ENCODE results near the gene DPP4.

DNA sequence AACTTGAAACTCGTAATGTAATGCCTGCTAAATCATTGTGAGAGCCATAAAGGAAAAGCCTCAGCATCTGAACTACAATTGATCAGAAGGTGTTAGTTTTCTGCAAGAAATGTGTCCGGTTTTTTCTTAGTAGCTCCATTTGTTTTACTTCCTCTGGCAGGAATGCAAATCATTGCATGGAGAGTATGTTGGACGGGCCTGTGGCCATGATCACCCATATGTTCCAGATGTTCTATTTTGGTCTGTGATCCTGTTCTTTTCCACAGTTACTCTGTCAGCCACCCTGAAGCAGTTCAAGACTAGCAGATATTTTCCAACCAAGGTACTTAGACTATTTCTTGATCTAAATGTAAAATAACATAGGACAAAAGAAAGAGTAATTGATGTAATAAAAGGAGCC is 126.6 kb downstream of the DPP4 start:
- TF ChIP-seq, protein P1, sequence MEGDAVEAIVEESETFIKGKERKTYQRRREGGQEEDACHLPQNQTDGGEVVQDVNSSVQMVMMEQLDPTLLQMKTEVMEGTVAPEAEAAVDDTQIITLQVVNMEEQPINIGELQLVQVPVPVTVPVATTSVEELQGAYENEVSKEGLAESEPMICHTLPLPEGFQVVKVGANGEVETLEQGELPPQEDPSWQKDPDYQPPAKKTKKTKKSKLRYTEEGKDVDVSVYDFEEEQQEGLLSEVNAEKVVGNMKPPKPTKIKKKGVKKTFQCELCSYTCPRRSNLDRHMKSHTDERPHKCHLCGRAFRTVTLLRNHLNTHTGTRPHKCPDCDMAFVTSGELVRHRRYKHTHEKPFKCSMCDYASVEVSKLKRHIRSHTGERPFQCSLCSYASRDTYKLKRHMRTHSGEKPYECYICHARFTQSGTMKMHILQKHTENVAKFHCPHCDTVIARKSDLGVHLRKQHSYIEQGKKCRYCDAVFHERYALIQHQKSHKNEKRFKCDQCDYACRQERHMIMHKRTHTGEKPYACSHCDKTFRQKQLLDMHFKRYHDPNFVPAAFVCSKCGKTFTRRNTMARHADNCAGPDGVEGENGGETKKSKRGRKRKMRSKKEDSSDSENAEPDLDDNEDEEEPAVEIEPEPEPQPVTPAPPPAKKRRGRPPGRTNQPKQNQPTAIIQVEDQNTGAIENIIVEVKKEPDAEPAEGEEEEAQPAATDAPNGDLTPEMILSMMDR (IDR thresholded peaks at IDR 0.05; ENCODE audit: extremely low read depth in 1 of 2, insufficient read depth in 1 of 2, low read depth in 1 of 2, low read length in 2 of 2): no peak
- TF ChIP-seq POLR2A (IDR thresholded peaks at IDR 0.05; ENCODE audit: low read depth, low read length) (no peak), JUN (IDR thresholded peaks at IDR 0.05; ENCODE audit: borderline replicate concordance, insufficient read depth, insufficient read length, low read depth) (no peak), POLR2AphosphoS5 (IDR thresholded peaks at IDR 0.05; ENCODE audit: insufficient read depth, low read depth, low read length) (no peak), EZH2 (IDR thresholded peaks at IDR 0.05; ENCODE audit: borderline replicate concordance, low read depth, low read length, severe bottlenecking) (no peak)
- TF ChIP-seq, protein P2, sequence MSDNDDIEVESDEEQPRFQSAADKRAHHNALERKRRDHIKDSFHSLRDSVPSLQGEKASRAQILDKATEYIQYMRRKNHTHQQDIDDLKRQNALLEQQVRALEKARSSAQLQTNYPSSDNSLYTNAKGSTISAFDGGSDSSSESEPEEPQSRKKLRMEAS (IDR thresholded peaks at IDR 0.05; ENCODE audit: insufficient read depth, insufficient read length): no peak
